ENCODE data around the gene KCNJ10.
A peak's percentile ranks its signal among the peaks of the same experiment; 100 is the strongest.

KCNJ10 gene

DNA sequence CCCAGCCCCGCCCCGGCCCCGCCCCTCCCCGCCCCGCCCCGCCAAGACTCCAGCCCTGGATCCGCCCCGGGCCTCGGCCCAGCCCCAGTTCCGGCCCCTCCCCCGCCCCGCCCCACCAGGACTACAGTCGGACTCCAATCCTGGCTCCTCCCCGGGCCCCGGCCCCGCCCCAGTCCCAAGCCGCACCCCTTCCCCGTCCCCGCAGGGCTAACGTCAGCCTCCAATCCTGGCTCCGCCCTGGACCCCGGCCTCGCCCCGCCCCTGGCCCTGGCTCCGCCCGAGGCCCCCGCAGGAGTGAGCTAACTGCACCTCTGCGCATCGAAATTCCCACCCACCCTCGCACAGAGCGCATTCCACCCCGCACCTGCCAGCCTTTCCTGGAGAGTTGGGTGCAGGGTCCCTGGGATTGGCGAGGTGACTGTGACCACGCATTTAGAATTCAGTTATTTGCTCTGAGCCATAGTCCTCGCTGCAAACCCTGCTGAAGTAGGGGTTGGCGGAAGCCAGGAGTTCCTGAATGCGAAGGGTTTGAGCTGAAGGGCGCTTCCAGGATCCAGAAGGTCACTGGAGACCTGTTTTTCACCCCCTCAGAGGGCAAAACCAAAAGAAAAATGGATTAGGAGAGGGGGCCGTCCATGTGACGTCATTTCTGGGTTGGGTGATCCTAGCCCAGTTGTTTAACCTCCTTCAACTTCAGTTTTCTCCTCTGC is 29.0 kb upstream of the KCNJ10 start:
- peak; percentile 97 for DNase-seq (ENCODE audit: low read depth)
- TF ChIP-seq, protein P1, sequence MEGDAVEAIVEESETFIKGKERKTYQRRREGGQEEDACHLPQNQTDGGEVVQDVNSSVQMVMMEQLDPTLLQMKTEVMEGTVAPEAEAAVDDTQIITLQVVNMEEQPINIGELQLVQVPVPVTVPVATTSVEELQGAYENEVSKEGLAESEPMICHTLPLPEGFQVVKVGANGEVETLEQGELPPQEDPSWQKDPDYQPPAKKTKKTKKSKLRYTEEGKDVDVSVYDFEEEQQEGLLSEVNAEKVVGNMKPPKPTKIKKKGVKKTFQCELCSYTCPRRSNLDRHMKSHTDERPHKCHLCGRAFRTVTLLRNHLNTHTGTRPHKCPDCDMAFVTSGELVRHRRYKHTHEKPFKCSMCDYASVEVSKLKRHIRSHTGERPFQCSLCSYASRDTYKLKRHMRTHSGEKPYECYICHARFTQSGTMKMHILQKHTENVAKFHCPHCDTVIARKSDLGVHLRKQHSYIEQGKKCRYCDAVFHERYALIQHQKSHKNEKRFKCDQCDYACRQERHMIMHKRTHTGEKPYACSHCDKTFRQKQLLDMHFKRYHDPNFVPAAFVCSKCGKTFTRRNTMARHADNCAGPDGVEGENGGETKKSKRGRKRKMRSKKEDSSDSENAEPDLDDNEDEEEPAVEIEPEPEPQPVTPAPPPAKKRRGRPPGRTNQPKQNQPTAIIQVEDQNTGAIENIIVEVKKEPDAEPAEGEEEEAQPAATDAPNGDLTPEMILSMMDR (IDR thresholded peaks at IDR 0.05; ENCODE audit: insufficient read depth, low read depth, low read length, missing control alignments), result no peak

DNA sequence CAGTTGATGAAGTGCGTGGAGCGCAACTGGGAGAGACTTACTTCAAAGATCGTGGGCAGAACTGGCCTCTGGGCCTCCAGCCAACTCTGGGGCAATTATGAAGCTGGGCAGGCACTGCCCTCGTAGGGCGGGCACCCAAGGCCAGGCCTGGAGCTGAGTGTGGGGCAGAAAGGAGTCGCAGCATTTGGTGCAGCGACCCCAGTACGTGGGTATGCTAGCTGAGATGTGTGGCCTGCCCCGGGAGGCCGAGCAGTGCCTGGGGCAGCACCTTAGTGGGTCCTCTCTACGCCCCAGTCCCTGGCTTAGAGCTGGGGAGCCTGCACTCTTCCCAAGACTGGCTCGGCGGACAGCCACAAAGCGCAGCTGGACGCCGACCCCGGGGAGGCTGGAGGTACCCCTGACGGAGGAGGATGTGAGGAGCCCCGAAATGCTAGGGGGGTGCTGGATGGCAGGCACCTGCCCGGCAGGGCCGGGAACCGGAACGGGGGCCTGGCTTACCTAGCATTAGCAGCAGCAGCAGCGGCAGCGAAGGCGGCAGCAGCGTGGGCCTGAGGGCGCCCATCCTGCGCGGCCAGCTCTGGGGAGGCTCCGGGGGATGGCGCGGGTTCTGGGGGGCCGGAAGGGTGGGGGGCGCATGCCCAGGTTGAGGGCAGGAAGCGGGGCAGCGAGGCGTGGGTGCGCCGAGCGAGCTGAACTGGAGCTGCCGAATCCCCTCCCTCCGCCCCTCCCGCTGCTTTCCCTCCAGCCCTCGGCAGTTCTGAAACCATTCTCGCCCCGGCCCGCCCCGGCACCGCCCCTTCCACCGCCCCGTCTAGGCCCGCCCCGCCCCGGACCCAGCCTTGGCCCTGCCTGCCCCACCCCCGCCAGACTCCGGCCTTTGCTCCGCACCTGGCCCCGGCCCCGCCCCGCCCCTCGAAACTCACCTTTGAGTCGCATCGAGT is 28.2 kb upstream of the KCNJ10 start, which contains the start of gene IGSF8:
Gene IGSF8 (minus strand): TSS at position 709 of the 941 bp plus-strand sequence. CDS start 147 bp downstream, at position 562.
- no peak for DNase-seq (ENCODE audit: low read depth)
- H3K4me3 ChIP-seq (ENCODE audit: low read depth, low read length), result peak within 1 kb of the TSS; percentile 77
- TF ChIP-seq, protein P1 (IDR thresholded peaks at IDR 0.05; ENCODE audit: insufficient read depth, low read depth, low read length, missing control alignments), result no peak

More for the DNA sequence above, 29.0 kb upstream of the KCNJ10 start:
- peak overlapping the region; percentile 61 for H3K4me3 ChIP-seq (ENCODE audit: low read depth, low read length)

DNA sequence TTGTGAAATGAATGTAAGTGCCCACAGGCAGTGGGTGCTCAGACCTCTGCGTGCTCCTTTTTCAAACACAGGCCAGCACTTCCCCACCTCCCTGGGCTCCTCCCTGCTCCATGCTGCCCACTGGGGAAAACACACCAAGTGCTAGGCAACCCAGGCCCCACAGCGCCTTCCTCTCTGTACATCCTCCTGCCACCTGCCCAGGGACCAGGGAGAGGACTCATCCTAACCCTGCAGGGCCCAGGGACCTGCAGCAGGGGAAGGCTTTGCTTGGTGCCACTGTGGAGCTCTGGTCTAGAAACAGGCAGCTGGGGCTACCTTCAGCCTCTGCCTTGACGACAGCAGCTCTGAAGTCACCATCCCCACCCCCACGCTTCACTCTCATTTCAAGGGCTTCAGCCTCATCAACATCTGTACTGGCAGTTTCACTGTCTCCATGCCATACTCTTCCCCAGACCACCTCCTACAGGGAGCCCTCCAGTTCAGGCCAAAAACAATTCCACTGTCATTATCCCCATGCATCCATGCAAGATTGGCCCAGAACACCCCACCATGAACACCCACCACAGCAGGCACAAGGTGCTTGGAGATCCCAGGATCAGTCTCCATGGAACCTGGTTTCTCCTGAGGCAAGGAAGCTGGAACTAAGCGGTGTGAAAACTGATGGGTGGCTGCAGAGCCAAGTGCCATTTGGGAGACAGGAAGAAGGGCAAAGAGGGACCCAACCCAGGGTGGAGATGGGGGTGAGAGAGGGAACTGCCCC is 27.4 kb upstream of the KCNJ10 start:
- no peak for DNase-seq (ENCODE audit: low read depth)
- TF ChIP-seq, protein P1 (IDR thresholded peaks at IDR 0.05; ENCODE audit: insufficient read depth, low read depth, low read length, missing control alignments), result no peak
- H3K4me3 ChIP-seq (ENCODE audit: low read depth, low read length), result peak overlapping the region; percentile 77

DNA sequence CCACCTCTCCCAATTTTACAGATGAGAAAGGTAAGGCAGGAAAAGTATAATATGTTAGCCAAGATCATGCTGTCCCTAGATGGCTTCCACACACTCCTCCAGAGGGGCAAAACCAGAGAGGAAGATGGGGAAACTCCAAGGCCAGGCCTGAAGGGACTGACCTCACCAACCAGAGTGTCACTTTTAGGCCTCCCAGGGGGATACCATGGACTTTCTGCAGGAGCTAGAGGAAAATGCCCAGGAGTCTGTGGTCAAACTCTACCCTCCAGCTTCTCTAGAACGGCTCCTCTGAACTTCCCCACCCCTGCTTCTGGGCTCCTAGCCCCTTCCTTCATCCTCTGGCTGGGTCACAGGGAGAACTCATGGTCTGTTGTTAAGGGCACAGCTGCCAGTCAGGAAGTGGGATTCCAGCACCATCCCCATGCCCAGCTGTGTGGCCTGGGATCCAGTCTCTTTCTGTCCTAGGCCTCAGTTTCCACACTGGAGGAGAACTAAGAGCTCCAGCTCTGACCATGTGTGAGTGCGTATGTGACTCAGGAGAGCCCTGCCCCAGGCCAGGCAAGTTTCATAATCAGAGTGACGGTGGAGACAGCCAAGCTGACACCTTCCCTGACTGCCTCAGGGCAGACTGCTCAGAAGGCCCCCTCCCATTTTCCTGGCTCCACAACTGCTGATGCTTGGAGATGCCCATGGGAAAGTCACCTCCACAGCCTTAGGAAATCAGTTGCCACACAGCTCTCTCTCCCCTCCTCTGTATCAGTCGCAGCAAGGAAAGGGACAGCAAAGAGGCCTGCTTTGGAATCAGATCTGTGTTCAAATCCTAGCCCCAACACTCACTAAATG is 26.5 kb upstream of the KCNJ10 start:
- H3K4me3 ChIP-seq (ENCODE audit: low read depth, low read length), result no peak overlapping the region
- TF ChIP-seq, protein P1 (IDR thresholded peaks at IDR 0.05; ENCODE audit: insufficient read depth, low read depth, low read length, missing control alignments), result no peak
- no peak for DNase-seq (ENCODE audit: low read depth)

DNA sequence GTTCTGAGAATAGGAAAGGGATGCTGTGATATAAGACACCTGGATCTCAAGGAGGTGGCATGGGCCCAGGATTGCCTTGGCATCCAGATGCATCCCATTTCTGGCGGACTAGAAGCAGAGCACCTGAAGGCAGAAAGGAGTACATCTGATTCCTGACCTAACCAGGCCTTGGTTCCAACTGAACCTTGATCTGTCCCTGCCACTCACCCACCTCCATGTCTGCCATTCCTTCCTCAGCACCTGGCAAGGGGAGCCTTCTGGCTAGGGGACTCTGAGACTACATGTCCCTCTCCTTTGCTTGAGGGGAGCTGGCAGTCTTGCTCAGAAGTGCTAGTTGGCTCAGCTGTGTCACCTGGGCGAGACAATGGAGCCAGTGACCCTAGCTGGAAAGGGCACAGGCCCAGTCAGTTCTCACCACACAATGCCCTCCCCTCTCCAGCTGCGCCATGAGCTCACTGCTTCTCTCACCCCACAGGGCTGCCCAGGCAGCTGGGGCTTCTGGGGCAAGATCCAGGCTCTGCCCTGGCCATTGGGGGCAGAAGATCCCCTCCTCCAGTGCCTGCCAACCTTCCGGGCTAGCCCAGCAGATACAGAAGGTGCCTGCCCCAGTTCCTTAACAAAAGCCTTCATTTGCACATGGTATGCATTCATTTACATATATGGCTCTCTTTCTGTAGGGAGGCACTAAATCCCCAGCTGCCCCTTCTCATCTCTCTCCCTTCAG is 25.6 kb upstream of the KCNJ10 start:
- H3K4me3 ChIP-seq (ENCODE audit: low read depth, low read length), result no peak overlapping the region

More for the DNA sequence above, 25.6 kb upstream of the KCNJ10 start:
- TF ChIP-seq, protein P1 (IDR thresholded peaks at IDR 0.05; ENCODE audit: insufficient read depth, low read depth, low read length, missing control alignments), result no peak
- no peak for DNase-seq (ENCODE audit: low read depth)
